Measurements from ENCODE around the gene SLC35E3. TPM values are rescaled to one million over a fixed set of nuclear protein-coding genes. Genes with fewer than 3 reads are reported as not detected.

SLC35E3 gene
- polyA plus RNA-seq, 1 of the 3 experiments (the other 2 are of a cell fraction) = 5.7 TPM

DNA sequence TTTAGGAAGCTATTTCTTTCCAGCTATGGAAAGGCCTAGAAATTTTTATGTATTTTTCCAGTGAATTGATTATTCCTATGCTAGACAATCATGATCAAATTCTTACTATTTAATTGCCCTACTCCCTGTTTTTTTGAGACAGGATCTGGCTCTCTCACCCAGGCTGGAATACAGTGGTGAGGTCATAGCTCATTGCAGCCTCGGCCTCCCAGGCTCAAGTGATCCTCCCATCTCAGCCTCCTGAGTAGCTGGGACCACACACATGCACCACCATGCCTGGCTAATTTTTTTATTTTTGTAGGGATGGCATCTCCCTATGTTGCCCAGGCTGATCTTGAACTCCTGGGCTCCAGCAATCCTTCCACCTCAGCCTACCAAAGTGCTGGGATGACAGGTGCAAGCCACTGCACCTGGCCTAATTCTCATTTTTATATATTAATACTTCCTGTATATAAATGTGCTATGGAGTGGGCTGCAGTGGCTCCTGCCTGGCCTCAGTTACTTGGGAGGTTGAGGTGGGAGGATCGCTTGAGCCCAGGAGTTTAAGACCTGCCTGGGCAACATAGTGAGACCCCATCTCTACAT, 46.0 kb downstream of the SLC35E3 start (continued):
- TF ChIP-seq, protein P1, sequence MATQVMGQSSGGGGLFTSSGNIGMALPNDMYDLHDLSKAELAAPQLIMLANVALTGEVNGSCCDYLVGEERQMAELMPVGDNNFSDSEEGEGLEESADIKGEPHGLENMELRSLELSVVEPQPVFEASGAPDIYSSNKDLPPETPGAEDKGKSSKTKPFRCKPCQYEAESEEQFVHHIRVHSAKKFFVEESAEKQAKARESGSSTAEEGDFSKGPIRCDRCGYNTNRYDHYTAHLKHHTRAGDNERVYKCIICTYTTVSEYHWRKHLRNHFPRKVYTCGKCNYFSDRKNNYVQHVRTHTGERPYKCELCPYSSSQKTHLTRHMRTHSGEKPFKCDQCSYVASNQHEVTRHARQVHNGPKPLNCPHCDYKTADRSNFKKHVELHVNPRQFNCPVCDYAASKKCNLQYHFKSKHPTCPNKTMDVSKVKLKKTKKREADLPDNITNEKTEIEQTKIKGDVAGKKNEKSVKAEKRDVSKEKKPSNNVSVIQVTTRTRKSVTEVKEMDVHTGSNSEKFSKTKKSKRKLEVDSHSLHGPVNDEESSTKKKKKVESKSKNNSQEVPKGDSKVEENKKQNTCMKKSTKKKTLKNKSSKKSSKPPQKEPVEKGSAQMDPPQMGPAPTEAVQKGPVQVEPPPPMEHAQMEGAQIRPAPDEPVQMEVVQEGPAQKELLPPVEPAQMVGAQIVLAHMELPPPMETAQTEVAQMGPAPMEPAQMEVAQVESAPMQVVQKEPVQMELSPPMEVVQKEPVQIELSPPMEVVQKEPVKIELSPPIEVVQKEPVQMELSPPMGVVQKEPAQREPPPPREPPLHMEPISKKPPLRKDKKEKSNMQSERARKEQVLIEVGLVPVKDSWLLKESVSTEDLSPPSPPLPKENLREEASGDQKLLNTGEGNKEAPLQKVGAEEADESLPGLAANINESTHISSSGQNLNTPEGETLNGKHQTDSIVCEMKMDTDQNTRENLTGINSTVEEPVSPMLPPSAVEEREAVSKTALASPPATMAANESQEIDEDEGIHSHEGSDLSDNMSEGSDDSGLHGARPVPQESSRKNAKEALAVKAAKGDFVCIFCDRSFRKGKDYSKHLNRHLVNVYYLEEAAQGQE (IDR thresholded peaks at IDR 0.05; ENCODE audit: low read depth, low read length) = no peak

DNA sequence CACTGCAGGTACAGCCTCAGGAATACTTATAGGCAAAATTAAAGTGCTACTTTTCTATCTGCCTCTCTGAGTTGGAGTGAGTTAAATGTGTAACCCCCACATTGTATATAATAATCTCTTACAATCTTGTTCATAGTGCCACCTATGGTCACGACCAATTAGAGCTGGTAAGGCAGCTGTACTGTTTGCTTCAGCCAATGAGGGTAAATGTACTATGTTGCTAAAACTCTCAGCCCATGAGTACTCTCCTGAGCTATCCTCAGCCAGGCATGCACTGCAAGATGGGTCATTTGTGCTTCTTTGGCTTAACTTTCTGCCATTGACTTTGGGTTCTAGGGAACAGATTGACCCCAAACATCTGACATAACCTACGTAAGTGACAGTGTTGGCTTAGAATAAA, 47.0 kb downstream of the SLC35E3 start:
- Histone ChIP-seq H3K9me3 (no peaks in the 10 kb centered on the region), H3K79me2 (ENCODE audit: insufficient read depth) (no peaks in the 10 kb centered on the region), H3K27ac (ENCODE audit: low read depth in 2 of 2, low read length in 1 of 2) (no peak overlapping the region), H3K9me2 (no peaks in the 10 kb centered on the region), H3K36me3 (replicated peaks in 1 of 2; ENCODE audit: control insufficient read depth in 1 of 2, insufficient read depth in 2 of 2, low read length in 1 of 2) (no peaks in the 10 kb centered on the region), H3K4me3 (ENCODE audit: low read depth in 2 of 2, low read length in 1 of 2) (no peak overlapping the region), H3K4me2 (no peak overlapping the region), H2AFZ (ENCODE audit: low read depth) (0 out of 2 replicates have a peak overlapping the region, but pooled peaks have one; percentile 43), H3K9ac (no peak overlapping the region), H4K20me1 (ENCODE audit: insufficient read depth) (no peaks in the 10 kb centered on the region), H3K27me3 (ENCODE audit: insufficient read depth) (no peaks in the 10 kb centered on the region), H3F3A (replicated peaks; ENCODE audit: insufficient read depth) (peaks cover 10% of the 10 kb centered on the region), H3K4me1 (ENCODE audit: control insufficient read depth in 1 of 2, insufficient read depth in 2 of 2, low read depth in 1 of 2, low read length in 1 of 2) (no peaks in the 10 kb centered on the region)
- ChIA-PET CTCF (no interaction called here), POLR2A (interaction anchor here (0.9 kb wide), 1 partner anchor 15 kb away, joined by 4 read pairs; the partner anchor contains the start of gene MDM2)
- peak; percentile 65 for DNase-seq
- 47% methylated on average over 2 of the region's 2 CpGs for WGBS (ENCODE audit: low lambda C conversion rate)
- TF ChIP-seq POLR2AphosphoS5 (IDR thresholded peaks at IDR 0.05; ENCODE audit: low read depth, low read length) (no peak), MXI1 (IDR thresholded peaks at IDR 0.05; ENCODE audit: low read depth, low read length) (no peak), CHD2 (IDR thresholded peaks at IDR 0.05; ENCODE audit: low read length, partially characterized antibody) (no peak), FOSL2 (IDR thresholded peaks at IDR 0.05; ENCODE audit: borderline replicate concordance, low read depth) (no peak), NFIC (IDR thresholded peaks at IDR 0.05; ENCODE audit: borderline replicate concordance) (no peak), NRF1 (IDR thresholded peaks at IDR 0.05; ENCODE audit: low read depth, low read length) (no peak), ELF1 (IDR thresholded peaks at IDR 0.05) (no peak), TCF12 (IDR thresholded peaks at IDR 0.05) (no peak), RFX5 (IDR thresholded peaks at IDR 0.05; ENCODE audit: low read length) (no peak)
- TF ChIP-seq, protein P1 (IDR thresholded peaks at IDR 0.05; ENCODE audit: low read depth, low read length) = no peak
- TF ChIP-seq, protein P2, sequence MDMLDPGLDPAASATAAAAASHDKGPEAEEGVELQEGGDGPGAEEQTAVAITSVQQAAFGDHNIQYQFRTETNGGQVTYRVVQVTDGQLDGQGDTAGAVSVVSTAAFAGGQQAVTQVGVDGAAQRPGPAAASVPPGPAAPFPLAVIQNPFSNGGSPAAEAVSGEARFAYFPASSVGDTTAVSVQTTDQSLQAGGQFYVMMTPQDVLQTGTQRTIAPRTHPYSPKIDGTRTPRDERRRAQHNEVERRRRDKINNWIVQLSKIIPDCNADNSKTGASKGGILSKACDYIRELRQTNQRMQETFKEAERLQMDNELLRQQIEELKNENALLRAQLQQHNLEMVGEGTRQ (IDR thresholded peaks at IDR 0.05; ENCODE audit: borderline replicate concordance, low read depth, low read length) = no peak
- TF ChIP-seq, protein P3, sequence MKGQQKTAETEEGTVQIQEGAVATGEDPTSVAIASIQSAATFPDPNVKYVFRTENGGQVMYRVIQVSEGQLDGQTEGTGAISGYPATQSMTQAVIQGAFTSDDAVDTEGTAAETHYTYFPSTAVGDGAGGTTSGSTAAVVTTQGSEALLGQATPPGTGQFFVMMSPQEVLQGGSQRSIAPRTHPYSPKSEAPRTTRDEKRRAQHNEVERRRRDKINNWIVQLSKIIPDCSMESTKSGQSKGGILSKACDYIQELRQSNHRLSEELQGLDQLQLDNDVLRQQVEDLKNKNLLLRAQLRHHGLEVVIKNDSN (IDR thresholded peaks at IDR 0.05; ENCODE audit: borderline replicate concordance, low read depth) = no peak
